HEK293T (cell line): ENCODE results near the gene GRAP2.

ENCODE experiments used
- BHLHE40 ChIP-seq: fragments of 450-650 bp; IDR thresholded peaks from 2 replicates; pipeline ENCODE4 v1.6.1; 2016; ENCODE audit warnings: mild to moderate bottlenecking, moderate library complexity, borderline replicate concordance
- FOXA1 ChIP-seq: fragments of 450-650 bp; IDR thresholded peaks from 2 replicates; pipeline ENCODE4 v1.6.1; 2016; ENCODE audit warnings: mild to moderate bottlenecking
- FOXM1 ChIP-seq: fragments of 450-650 bp; IDR thresholded peaks from 2 replicates; pipeline ENCODE4 v1.6.1; 2017; ENCODE audit warnings: mild to moderate bottlenecking, borderline replicate concordance
- LEF1 ChIP-seq: fragments of 450-650 bp; IDR thresholded peaks from 2 replicates; pipeline ENCODE4 v1.6.1; 2017; ENCODE audit warnings: mild to moderate bottlenecking, borderline replicate concordance
- NFRKB ChIP-seq: fragments of 450-650 bp; IDR thresholded peaks from 2 replicates; pipeline ENCODE4 v1.6.1; 2016; ENCODE audit warnings: mild to moderate bottlenecking, moderate library complexity

- TF ChIP-seq LEF1 (no peak), NFRKB (no peak), FOXM1 (no peak), FOXA1 (no peak), BHLHE40 (no peak)
These were observed 54.8 kb downstream of the GRAP2 start for GRCh38 chr22:39955675-39956074.
